SK-N-MC (cell line): Measurements from ENCODE around the gene DOCK9.
"Not testable (repeated sequence)": the region's sequence is repeated elsewhere in the genome, so short reads cannot be mapped to it uniquely, and the experiment has no call there.

Experiments
- DNase-seq: peaks from one replicate; pipeline ENCODE4 v3.0.0-alpha.2; 2011; ENCODE audit warnings: low read depth, low spot score
- H3K27ac ChIP-seq: fragments of 200-600 bp; sonication (generic); 2 replicates; pipeline ENCODE4 v1.5.1; 2016; ENCODE audit warnings: mixed run types
- H3K36me3 ChIP-seq: fragments of 200-600 bp; sonication (generic); 2 replicates; pipeline ENCODE4 v1.6.1; 2017; ENCODE audit warnings: antibody characterized with exemption, low read length, mixed read lengths; ENCODE audit not compliant: insufficient read depth
- H3K4me3 ChIP-seq: fragments of 200-600 bp; sonication (generic); 2 replicates; pipeline ENCODE4 v1.5.1; 2016
- H3K9ac ChIP-seq: fragments of 200-600 bp; sonication (generic); 2 replicates; pipeline ENCODE4 v1.8.0; 2017; ENCODE audit warnings: mixed run types, mixed read lengths; ENCODE audit not compliant: insufficient read length
- H3K9me3 ChIP-seq: fragments of 200-600 bp; sonication (generic); 2 replicates; pipeline ENCODE4 v1.6.1; 2017; ENCODE audit warnings: low read depth, mild to moderate bottlenecking, antibody characterized with exemption, low read length, moderate library complexity, mixed read lengths
- EZH2 ChIP-seq: fragments of 200-600 bp; sonication (generic); IDR thresholded peaks from one replicate; pipeline ENCODE4 v1.6.1; 2017; ENCODE audit warnings: antibody characterized with exemption
- FOXP2 ChIP-seq: optimal IDR thresholded peaks from 2 replicates; pipeline ENCODE3; 2011; ENCODE audit warnings: mild to moderate bottlenecking, moderate library complexity; ENCODE audit not compliant: insufficient read depth; ENCODE audit errors: extremely low read length, control extremely low read depth
- POLR2AphosphoS5 ChIP-seq: IDR thresholded peaks from 2 replicates; pipeline ENCODE4 v1.6.1; 2012; ENCODE audit warnings: mild to moderate bottlenecking, low read depth, low read length, borderline replicate concordance

DOCK9 gene

DNA sequence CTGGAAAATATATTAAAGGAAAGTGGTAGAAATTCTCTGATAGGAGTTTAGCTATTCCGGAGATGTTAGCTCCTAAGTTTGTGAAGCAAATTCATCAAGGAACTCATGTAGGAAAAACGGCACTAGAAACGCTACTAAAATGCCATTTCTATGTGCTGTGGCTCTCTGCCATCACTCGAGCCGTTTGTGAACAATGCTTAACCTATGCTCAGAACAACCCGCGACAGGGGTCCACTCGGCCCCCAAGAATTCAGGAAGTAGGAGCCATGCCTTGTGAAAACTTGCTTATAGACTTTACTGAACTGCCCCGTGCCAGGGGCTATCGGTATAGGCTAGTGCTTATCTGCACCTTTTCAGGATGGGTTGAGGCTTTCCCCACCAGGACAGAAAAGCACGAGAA is 211.2 kb downstream of the DOCK9 start:
- H3K36me3 ChIP-seq, result no peaks in the 10 kb centered on the region
- no peak for DNase-seq
- no peak overlapping the region for H3K27ac ChIP-seq
- no peak overlapping the region for H3K4me3 ChIP-seq
- no peak for TF ChIP-seq POLR2AphosphoS5
- no peak for TF ChIP-seq FOXP2
- no peak for TF ChIP-seq EZH2
- no peak overlapping the region for H3K9ac ChIP-seq
- no peaks in the 10 kb centered on the region for H3K9me3 ChIP-seq

DNA sequence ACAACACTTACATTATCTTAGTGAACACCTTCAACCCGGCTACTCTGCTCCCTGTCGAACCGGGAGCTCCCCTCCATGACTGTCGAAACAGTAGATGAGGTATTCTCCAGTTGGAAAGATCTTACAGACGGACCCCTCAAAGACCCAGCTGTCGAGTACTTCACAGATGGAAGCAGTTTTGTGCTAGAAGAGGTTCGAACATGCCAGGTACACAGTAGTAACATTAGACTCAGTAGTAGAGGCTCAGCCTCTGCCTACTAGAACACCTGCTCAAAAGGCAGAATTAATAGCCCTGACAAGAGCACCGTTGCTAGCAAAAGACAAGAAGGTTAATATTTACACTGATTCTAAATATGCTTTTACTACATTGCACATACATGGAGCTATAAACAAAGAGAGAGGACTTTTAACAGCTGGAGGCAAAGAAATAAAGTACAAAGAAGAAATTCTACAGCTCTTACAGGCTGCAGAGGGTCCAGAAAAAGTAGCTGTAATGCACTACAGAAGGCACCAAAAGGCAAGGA is 211.8 kb downstream of the DOCK9 start:
- Histone ChIP-seq H3K27ac (no peak overlapping the region), H3K36me3 (no peaks in the 10 kb centered on the region), H3K9me3 (no peaks in the 10 kb centered on the region), H3K4me3 (no peak overlapping the region), H3K9ac (no peak overlapping the region)
- no peak for DNase-seq
- no peak for TF ChIP-seq POLR2AphosphoS5
- TF ChIP-seq FOXP2, result no peak
- TF ChIP-seq EZH2, result no peak

- H3K9me3 ChIP-seq, result no peaks in the 10 kb centered on the region
- no peak overlapping the region for H3K27ac ChIP-seq
- no peak overlapping the region for H3K9ac ChIP-seq
- no peak for TF ChIP-seq FOXP2
- no peak for TF ChIP-seq EZH2
- TF ChIP-seq POLR2AphosphoS5, result no peak
- H3K36me3 ChIP-seq, result no peaks in the 10 kb centered on the region
- DNase-seq, result no peak
- H3K4me3 ChIP-seq, result no peak overlapping the region
Measured at GRCh38 chr13:98761986-98762616, 215.8 kb downstream of the DOCK9 start.

DNA sequence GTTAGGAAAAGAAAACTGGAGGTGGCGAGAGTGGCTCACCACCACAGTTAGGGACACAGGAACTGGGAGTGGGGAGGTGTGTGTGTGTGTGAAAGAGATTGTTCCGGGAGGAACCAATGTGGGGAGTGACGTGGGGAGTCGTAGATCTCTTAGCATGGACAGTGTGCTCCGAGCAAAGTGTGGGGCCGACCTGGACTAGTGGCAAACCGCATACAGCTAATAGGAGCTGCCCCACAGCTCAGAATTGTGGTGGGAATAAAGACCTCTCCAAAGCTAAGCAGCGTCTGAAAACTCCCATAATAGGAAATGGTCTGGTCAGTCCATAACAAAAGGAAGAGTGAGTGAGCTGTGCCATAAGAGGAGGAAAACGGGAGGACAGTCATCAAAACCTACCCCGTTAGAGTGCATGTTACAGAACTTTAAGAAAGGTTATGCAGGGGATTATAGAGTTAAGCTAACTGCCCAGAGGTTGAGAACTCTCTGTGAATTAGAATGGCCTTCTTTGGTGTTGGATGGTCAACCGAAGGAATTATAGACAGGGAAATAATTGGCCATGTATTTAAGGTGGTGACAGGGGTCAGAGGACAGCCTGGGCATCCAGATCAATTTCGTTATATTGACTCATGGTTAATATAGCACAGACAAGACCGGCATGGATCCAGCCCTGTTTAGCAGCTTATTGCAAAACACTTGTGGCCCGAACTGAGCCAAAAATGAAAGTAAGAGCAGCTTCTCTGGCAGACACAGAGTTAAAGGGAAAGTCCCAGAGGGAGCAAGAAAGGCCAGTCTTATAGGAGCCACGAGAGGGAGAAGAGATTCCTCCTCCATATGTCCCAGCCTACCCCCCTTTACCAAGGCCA is 216.5 kb downstream of the DOCK9 start:
- Histone ChIP-seq H3K9ac (no peak overlapping the region), H3K9me3 (no peaks in the 10 kb centered on the region), H3K27ac (no peak overlapping the region), H3K4me3 (no peak overlapping the region), H3K36me3 (no peaks in the 10 kb centered on the region)
- TF ChIP-seq EZH2 (no peak), FOXP2 (no peak), POLR2AphosphoS5 (no peak)
- no peak for DNase-seq

DNA sequence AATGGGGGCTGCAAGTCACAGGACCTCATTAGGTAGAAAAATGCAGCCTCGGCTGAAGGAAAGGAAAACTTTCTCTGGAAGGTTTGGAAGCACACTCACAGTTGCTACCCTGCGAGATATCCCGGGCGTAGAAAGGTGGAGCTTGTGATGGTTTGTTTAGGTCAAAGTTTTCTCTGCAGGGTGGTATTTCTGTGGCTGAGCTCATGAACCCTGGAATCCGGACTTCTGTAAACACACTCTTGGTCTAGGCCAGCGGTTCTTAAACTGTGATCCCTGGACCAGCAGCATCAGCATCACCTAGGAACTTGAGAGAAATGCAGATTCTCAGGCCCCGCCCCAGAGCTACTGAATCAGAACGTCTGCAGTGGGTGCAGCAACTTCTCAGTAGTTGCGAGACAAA is 222.1 kb downstream of the DOCK9 start:
- Histone ChIP-seq H3K4me3 (no peak overlapping the region), H3K9ac (no peak overlapping the region), H3K9me3 (no peaks in the 10 kb centered on the region), H3K36me3 (no peaks in the 10 kb centered on the region), H3K27ac (no peak overlapping the region)
- no peak for TF ChIP-seq POLR2AphosphoS5
- TF ChIP-seq FOXP2, result no peak
- no peak for TF ChIP-seq EZH2
- no peak for DNase-seq

- Histone ChIP-seq H3K9me3 (no peaks in the 10 kb centered on the region), H3K36me3 (no peaks in the 10 kb centered on the region), H3K9ac (no peak overlapping the region), H3K4me3 (no peak overlapping the region), H3K27ac (no peak overlapping the region)
- DNase-seq, result no peak
- TF ChIP-seq POLR2AphosphoS5, result no peak
- no peak for TF ChIP-seq FOXP2
- TF ChIP-seq EZH2, result no peak
Measured at GRCh38 chr13:98755116-98755515, 222.7 kb downstream of the DOCK9 start.

DNA sequence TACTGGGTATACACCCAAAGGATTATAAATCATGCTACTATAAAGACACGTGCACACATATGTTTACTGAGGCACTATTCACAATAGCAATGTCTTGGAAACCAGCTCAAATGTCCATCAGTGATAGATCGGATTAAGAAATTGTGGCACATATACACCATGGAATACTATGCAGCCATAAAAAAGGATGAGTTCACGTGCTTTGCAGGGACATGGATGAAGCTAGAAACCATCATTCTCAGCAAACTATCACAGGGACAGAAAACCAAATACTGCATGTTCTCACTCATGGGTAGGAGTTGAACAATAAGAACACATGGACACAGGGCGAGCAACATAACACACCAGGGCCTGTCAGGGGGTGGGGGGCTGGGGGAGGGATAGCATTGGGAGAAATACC is 223.4 kb downstream of the DOCK9 start:
- not testable (repeated sequence) for DNase-seq, H3K4me3 ChIP-seq, H3K9ac ChIP-seq, H3K9me3 ChIP-seq, H3K36me3 ChIP-seq, H3K27ac ChIP-seq

DNA sequence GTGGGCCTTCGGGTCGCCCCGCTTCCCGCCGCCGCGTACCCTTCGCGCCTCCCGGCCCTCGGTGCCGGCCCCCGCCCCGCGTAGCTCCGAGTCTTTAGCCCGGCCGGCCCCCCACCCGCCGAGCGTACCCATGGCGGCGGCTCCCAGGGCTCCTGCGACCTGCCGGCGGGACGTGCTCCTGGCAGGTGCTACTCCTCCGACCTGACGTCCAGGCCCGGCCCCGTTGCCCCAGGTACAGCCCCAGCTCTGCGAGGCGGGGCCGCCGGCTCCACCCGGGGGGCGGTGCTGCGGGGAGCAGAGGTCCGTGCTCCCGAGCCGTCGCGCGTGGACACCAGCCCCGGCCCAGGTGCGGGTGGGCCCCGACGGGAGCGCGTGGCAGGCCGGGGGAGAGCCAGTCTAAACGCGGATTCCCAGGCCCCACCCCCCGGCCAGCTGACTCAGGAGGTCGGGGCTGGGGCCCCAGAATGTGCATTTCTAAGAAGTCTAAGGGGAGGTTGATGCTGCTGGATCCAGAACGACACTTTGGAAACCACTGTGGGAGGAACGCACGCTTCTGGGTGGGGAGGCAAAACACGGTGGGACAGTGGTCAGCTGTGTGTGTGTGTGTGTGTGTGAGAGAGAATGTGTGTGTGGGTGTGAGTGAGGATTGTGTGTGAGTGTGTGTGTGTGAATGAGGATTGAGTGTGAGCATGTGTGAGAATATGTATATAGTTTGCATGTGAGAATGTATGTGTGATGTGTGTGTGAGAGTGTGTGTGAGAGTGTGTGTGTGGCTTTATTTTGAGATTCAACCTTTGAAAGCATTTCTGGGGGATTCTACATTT is 225.2 kb downstream of the DOCK9 start, which contains the start of gene SLC15A1:
SLC15A1 (minus strand) TSS at position 206 of the 824 bp plus-strand sequence; CDS start at position 132, 74 bp downstream.
- Histone ChIP-seq H3K4me3 (peak within 1 kb of the TSS; percentile 69), H3K9me3 (no peaks in the 10 kb centered on the region), H3K27ac (no peak within 1 kb of the TSS), H3K9ac (no peak within 1 kb of the TSS), H3K36me3 (no peaks in the 10 kb centered on the region)
- no peak for DNase-seq
- TF ChIP-seq POLR2AphosphoS5 (no peak), EZH2 (no peak), FOXP2 (no peak)
